HL-60 (cell line): Measurements from ENCODE around the gene NUP205.

Experiments
- GABPA ChIP-seq: IDR thresholded peaks from 2 replicates; pipeline ENCODE4 v1.6.1; 2012; ENCODE audit warnings: low read depth
- POLR2AphosphoS5 ChIP-seq: IDR thresholded peaks from 2 replicates; pipeline ENCODE4 v1.6.1; 2012; ENCODE audit warnings: low read depth
- SPI1 ChIP-seq: IDR thresholded peaks from 2 replicates; pipeline ENCODE4 v1.6.1; 2012; ENCODE audit warnings: low read depth, mild to moderate bottlenecking, borderline replicate concordance
- TF ChIP-seq, protein P1 (sequence below): IDR thresholded peaks from one replicate; pipeline ENCODE4 v1.5.1; 2011; ENCODE audit warnings: low read length, control low read depth, inconsistent platforms; ENCODE audit not compliant: insufficient read depth
- TF ChIP-seq, protein P2 (sequence below): IDR thresholded peaks from 2 replicates; pipeline ENCODE4 v1.6.1; 2012; ENCODE audit warnings: low read depth; ENCODE audit not compliant: insufficient replicate concordance

DNA sequence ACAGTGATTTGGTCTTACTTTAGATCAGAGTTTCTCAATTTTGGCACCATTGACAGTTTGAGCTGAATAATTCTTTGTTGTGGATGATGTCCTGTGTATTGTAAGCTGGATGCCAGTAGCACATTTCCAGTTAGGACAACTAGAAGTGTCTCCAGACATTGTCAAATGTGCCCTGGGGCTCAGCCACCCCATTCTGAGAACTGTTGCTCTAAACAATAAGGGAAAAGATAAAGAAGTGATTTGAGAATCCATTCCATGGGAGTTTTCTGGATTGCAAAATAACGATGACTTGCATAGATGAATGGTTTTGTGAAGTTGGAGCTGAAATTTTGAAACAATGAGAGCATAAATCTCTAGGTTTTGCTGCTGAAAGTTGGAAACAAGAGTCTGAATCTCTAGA lies 44.6 kb downstream of the NUP205 start:
- TF ChIP-seq, protein P1, sequence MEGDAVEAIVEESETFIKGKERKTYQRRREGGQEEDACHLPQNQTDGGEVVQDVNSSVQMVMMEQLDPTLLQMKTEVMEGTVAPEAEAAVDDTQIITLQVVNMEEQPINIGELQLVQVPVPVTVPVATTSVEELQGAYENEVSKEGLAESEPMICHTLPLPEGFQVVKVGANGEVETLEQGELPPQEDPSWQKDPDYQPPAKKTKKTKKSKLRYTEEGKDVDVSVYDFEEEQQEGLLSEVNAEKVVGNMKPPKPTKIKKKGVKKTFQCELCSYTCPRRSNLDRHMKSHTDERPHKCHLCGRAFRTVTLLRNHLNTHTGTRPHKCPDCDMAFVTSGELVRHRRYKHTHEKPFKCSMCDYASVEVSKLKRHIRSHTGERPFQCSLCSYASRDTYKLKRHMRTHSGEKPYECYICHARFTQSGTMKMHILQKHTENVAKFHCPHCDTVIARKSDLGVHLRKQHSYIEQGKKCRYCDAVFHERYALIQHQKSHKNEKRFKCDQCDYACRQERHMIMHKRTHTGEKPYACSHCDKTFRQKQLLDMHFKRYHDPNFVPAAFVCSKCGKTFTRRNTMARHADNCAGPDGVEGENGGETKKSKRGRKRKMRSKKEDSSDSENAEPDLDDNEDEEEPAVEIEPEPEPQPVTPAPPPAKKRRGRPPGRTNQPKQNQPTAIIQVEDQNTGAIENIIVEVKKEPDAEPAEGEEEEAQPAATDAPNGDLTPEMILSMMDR: no peak
- no peak for TF ChIP-seq GABPA
- TF ChIP-seq, protein P2, sequence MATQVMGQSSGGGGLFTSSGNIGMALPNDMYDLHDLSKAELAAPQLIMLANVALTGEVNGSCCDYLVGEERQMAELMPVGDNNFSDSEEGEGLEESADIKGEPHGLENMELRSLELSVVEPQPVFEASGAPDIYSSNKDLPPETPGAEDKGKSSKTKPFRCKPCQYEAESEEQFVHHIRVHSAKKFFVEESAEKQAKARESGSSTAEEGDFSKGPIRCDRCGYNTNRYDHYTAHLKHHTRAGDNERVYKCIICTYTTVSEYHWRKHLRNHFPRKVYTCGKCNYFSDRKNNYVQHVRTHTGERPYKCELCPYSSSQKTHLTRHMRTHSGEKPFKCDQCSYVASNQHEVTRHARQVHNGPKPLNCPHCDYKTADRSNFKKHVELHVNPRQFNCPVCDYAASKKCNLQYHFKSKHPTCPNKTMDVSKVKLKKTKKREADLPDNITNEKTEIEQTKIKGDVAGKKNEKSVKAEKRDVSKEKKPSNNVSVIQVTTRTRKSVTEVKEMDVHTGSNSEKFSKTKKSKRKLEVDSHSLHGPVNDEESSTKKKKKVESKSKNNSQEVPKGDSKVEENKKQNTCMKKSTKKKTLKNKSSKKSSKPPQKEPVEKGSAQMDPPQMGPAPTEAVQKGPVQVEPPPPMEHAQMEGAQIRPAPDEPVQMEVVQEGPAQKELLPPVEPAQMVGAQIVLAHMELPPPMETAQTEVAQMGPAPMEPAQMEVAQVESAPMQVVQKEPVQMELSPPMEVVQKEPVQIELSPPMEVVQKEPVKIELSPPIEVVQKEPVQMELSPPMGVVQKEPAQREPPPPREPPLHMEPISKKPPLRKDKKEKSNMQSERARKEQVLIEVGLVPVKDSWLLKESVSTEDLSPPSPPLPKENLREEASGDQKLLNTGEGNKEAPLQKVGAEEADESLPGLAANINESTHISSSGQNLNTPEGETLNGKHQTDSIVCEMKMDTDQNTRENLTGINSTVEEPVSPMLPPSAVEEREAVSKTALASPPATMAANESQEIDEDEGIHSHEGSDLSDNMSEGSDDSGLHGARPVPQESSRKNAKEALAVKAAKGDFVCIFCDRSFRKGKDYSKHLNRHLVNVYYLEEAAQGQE: no peak
- no peak for TF ChIP-seq POLR2AphosphoS5
- TF ChIP-seq SPI1: no peak
